IMR-90 (cell line): ENCODE measurements around the gene LTB4R. TPM values are rescaled to one million over a fixed set of nuclear protein-coding genes. Genes with fewer than 3 reads are reported as not detected.

Experiments used
- ATAC-seq: fragments of 200-7000 bp; cut with Tn5 transposase; 2 replicates; pipeline ENCODE4 v1.9.1; 2020; ENCODE audit warnings: low read depth, mild to moderate bottlenecking, moderate library complexity
- BruUV-seq: library from RNA; stranded (reverse); fragments of 400-500 nt; replicated peaks from 2 replicates; lab custom pipeline; 2021; lab: Mats Ljungman, UMichigan
- CTCF ChIA-PET: fragments of 300-600 bp; formaldehyde crosslinking; extraction: SDS; loops from one replicate; lab custom pipeline; 2021; ENCODE audit warnings: antibody characterized with exemption; lab: Yijun Ruan, JAX
- POLR2A ChIA-PET: fragments of 300-600 bp; sonication (Branson Sonifier 250); formaldehyde crosslinking; loops from one replicate; lab custom pipeline; 2022; ENCODE audit warnings: antibody characterized with exemption; ENCODE audit not compliant: unreplicated experiment; lab: Charles Lee
- DNase-seq: peaks from one replicate; pipeline ENCODE4 v3.0.0; 2013
- H2AFZ ChIP-seq: replicated peaks from 2 replicates; pipeline ENCODE3; 2013; ENCODE audit warnings: low read length, mild to moderate bottlenecking; ENCODE audit not compliant: poor library complexity
- H2AK5ac ChIP-seq: 2 replicates; pipeline ENCODE4 v1.6.1; 2013; ENCODE audit warnings: low read depth, low read length, inconsistent platforms
- H2AK9ac ChIP-seq: replicated peaks from 2 replicates; pipeline ENCODE3; 2013; ENCODE audit warnings: mild to moderate bottlenecking, low read depth, low read length, moderate library complexity; ENCODE audit not compliant: poor library complexity
- H2BK120ac ChIP-seq: 2 replicates; pipeline ENCODE4 v1.6.1; 2013; ENCODE audit warnings: low read depth, low read length, inconsistent platforms
- H2BK15ac ChIP-seq: 3 replicates; pipeline ENCODE4 v1.6.1; 2013; ENCODE audit warnings: low read depth, low read length, inconsistent platforms
- H2BK20ac ChIP-seq: 2 replicates; pipeline ENCODE4 v1.6.1; 2013; ENCODE audit warnings: low read depth, mild to moderate bottlenecking, inconsistent platforms, low read length, moderate library complexity
- H2BK5ac ChIP-seq: 2 replicates; pipeline ENCODE4 v1.6.1; 2013; ENCODE audit warnings: mild to moderate bottlenecking, low read depth, low read length, inconsistent platforms; ENCODE audit not compliant: poor library complexity, severe bottlenecking
- H3K14ac ChIP-seq: replicated peaks from 2 replicates; pipeline ENCODE4 v1.6.1; 2013; ENCODE audit warnings: low read depth, low read length, inconsistent platforms
- H3K18ac ChIP-seq: 2 replicates; pipeline ENCODE4 v1.6.1; 2013; ENCODE audit warnings: low read depth, low read length, control low read depth
- H3K23ac ChIP-seq: 2 replicates; pipeline ENCODE4 v1.6.1; 2013; ENCODE audit warnings: low read depth, low read length, inconsistent platforms
- H3K27ac ChIP-seq: 2 replicates; pipeline ENCODE4 v1.5.1; 2013; ENCODE audit warnings: mild to moderate bottlenecking, control low read depth, low read length; ENCODE audit not compliant: insufficient read depth
- H3K27me3 ChIP-seq: 2 replicates; pipeline ENCODE4 v1.6.1; 2013; ENCODE audit warnings: low read length; ENCODE audit not compliant: control insufficient read depth, insufficient read depth
- H3K36me3 ChIP-seq: 2 replicates; pipeline ENCODE4 v1.6.1; 2013; ENCODE audit warnings: low read length, mixed read lengths; ENCODE audit not compliant: control insufficient read depth, insufficient read depth
- H3K4ac ChIP-seq: 2 replicates; pipeline ENCODE4 v1.6.1; 2013; ENCODE audit warnings: low read depth, low read length, inconsistent platforms
- H3K4me1 ChIP-seq: 2 replicates; pipeline ENCODE4 v1.6.1; 2013; ENCODE audit warnings: low read length, mixed read lengths; ENCODE audit not compliant: control insufficient read depth, insufficient read depth
- H3K4me2 ChIP-seq: 2 replicates; pipeline ENCODE4 v1.6.1; 2013; ENCODE audit warnings: low read depth, mild to moderate bottlenecking, control low read depth, low read length, moderate library complexity
- H3K4me3 ChIP-seq: 2 replicates; pipeline ENCODE4 v1.5.1; 2013; ENCODE audit warnings: low read depth, mild to moderate bottlenecking, control low read depth, low read length, moderate library complexity; ENCODE audit not compliant: insufficient read depth
- H3K56ac ChIP-seq: 2 replicates; pipeline ENCODE4 v1.6.1; 2013; ENCODE audit warnings: low read length, inconsistent platforms; ENCODE audit not compliant: insufficient read depth; ENCODE audit errors: extremely low read depth
- H3K79me1 ChIP-seq, 2 experiments: 2 replicates each; pipeline ENCODE4 v1.6.1; 2013; ENCODE audit warnings: low read length in 2 of 2, inconsistent platforms in 1 of 2, low read depth in 1 of 2
- H3K9ac ChIP-seq: 2 replicates; pipeline ENCODE4 v1.6.1; 2013; ENCODE audit warnings: low read depth, low read length, control low read depth
- H3K9me1 ChIP-seq: 2 replicates; pipeline ENCODE4 v1.6.1; 2013; ENCODE audit warnings: low read length, inconsistent platforms; ENCODE audit not compliant: insufficient read depth
- H3K9me3 ChIP-seq: 2 replicates; pipeline ENCODE4 v1.6.1; 2013; ENCODE audit warnings: low read length; ENCODE audit not compliant: control insufficient read depth, insufficient read depth
- H4K20me1 ChIP-seq: 2 replicates; pipeline ENCODE4 v1.6.1; 2013; ENCODE audit warnings: low read length, inconsistent platforms; ENCODE audit not compliant: insufficient read depth
- H4K5ac ChIP-seq: 2 replicates; pipeline ENCODE4 v1.6.1; 2013; ENCODE audit warnings: mild to moderate bottlenecking, low read depth, low read length, control low read depth
- H4K8ac ChIP-seq, 2 experiments: 2 replicates each; pipeline ENCODE4 v1.6.1; 2013; ENCODE audit warnings: low read depth in 2 of 2, low read length in 2 of 2, control low read depth in 1 of 2, inconsistent platforms in 1 of 2
- H4K91ac ChIP-seq: 2 replicates; pipeline ENCODE4 v1.6.1; 2013; ENCODE audit warnings: low read depth, low read length, inconsistent platforms; ENCODE audit not compliant: insufficient read depth
- BHLHE40 ChIP-seq: fragments of 150-350 bp; IDR thresholded peaks from 2 replicates; pipeline ENCODE4 v1.6.1; 2016; ENCODE audit warnings: mild to moderate bottlenecking, low read depth, low read length
- CEBPB ChIP-seq: IDR thresholded peaks from 2 replicates; pipeline ENCODE4 v1.6.1; 2012; ENCODE audit warnings: low read depth, low read length, improper control_type of control experiment
- CHD1 ChIP-seq: IDR thresholded peaks from 2 replicates; pipeline ENCODE4 v1.6.1; 2012; ENCODE audit warnings: low read depth, low read length, improper control_type of control experiment
- CTCF ChIP-seq: conservative IDR thresholded peaks from 2 replicates; pipeline ENCODE4 v1.5.1; 2012; ENCODE audit warnings: mild to moderate bottlenecking, low read depth, low read length, improper control_type of control experiment
- FOS ChIP-seq: fragments of 150-350 bp; IDR thresholded peaks from 2 replicates; pipeline ENCODE4 v1.6.1; 2016; ENCODE audit warnings: low read depth, low read length
- MAFK ChIP-seq: IDR thresholded peaks from 2 replicates; pipeline ENCODE4 v1.6.1; 2012; ENCODE audit warnings: low read depth, low read length, improper control_type of control experiment
- MAZ ChIP-seq: IDR thresholded peaks from 2 replicates; pipeline ENCODE4 v1.6.1; 2012; ENCODE audit warnings: low read depth, mild to moderate bottlenecking, low read length, improper control_type of control experiment, moderate library complexity, borderline replicate concordance
- MXI1 ChIP-seq: IDR thresholded peaks from 2 replicates; pipeline ENCODE4 v1.6.1; 2012; ENCODE audit warnings: low read depth, mild to moderate bottlenecking, low read length, moderate library complexity, borderline replicate concordance
- NFE2L2 ChIP-seq: fragments of 150-350 bp; IDR thresholded peaks from 2 replicates; pipeline ENCODE4 v1.6.1; 2016; ENCODE audit warnings: low read depth, mild to moderate bottlenecking, low read length
- POLR2A ChIP-seq: IDR thresholded peaks from 2 replicates; pipeline ENCODE4 v1.6.1; 2012; ENCODE audit warnings: mild to moderate bottlenecking, low read depth, low read length
- RAD21 ChIP-seq: IDR thresholded peaks from 2 replicates; pipeline ENCODE4 v1.6.1; 2012; ENCODE audit warnings: low read length, improper control_type of control experiment
- RCOR1 ChIP-seq: IDR thresholded peaks from 2 replicates; pipeline ENCODE4 v1.6.1; 2012; ENCODE audit warnings: mild to moderate bottlenecking, low read length, improper control_type of control experiment; ENCODE audit not compliant: insufficient replicate concordance
- RFX5 ChIP-seq: IDR thresholded peaks from 2 replicates; pipeline ENCODE4 v1.8.0; 2012; ENCODE audit warnings: low read depth, mild to moderate bottlenecking, low read length, moderate library complexity
- SMC3 ChIP-seq: fragments of 150-350 bp; IDR thresholded peaks from 2 replicates; pipeline ENCODE4 v1.6.1; 2016; ENCODE audit warnings: low read depth, mild to moderate bottlenecking, antibody characterized with exemption, low read length, moderate library complexity
- USF2 ChIP-seq: fragments of 150-350 bp; IDR thresholded peaks from 2 replicates; pipeline ENCODE4 v1.6.1; 2017; ENCODE audit warnings: mild to moderate bottlenecking, antibody characterized with exemption, low read length, low read depth
- WGBS, 2 experiments: methylation state at CpG; one replicate each; pipeline versions ENCODE4 v1.1.5 to v1.1.7; 2013; ENCODE audit warnings: missing lambda C conversion rate in 2 of 2; ENCODE audit not compliant: insufficient read length in 1 of 2; ENCODE audit errors: extremely low coverage in 2 of 2; 5-methylcytosine and 5-hydroxymethylcytosine counted together
- dilution Hi-C: fragments of 300-500 bp; cut with HindIII; formaldehyde crosslinking; loops from one replicate; pipeline ENCODE4 v1.14.3; 2018; ENCODE audit warnings: low sequenced_read_pairs; ENCODE audit not compliant: unreplicated experiment
- in situ Hi-C: fragments of 300-500 bp; cut with MboI; formaldehyde crosslinking; loops from 3 replicates; pipeline ENCODE4 v1.14.3; 2019; ENCODE audit warnings: low sequenced_read_pairs, inconsistent platforms, mixed read lengths
- intact Hi-C: fragments of 100-400 bp; cut with micrococcal nuclease; formaldehyde crosslinking; loops from 2 replicates; pipeline ENCODE4 v1.10.0; 2022
- polyA plus RNA-seq, 3 experiments: library from polyadenylated mRNA; depleted of rRNA; stranded (reverse); fragments of >200 nt; gene quantifications; 2 replicates each; pipeline ENCODE4 v1.2.3, GENCODE V29; 2012; ENCODE audit warnings: low replicate concordance in 1 of 3
- total RNA-seq: library from RNA; depleted of rRNA; stranded (reverse); fragments of >200 nt; gene quantifications from 2 replicates; pipeline ENCODE4 v1.2.3, GENCODE V29; 2012

LTB4R gene
- total and polyA plus RNA-seq, 2 of the 4 experiments (the other 2 are of a cell fraction), result 0.18 to 2.3 TPM

GRCh38 chr14:24335461-24336171 is 24.3 kb downstream of the LTB4R start:
- ATAC-seq, result no peak
- no peak overlapping the region for H4K91ac ChIP-seq
- no peak overlapping the region for H3K56ac ChIP-seq
- no peak overlapping the region for H3K23ac ChIP-seq
- no peak overlapping the region for H2BK120ac ChIP-seq
- H3K79me1 ChIP-seq, result no peaks in the 10 kb centered on the region
- no peak overlapping the region for H3K4me2 ChIP-seq
- H4K5ac ChIP-seq, result no peak overlapping the region
- no peak overlapping the region for H3K18ac ChIP-seq
- no CpG with 5 or more reads among the region's 12 CpGs for WGBS, 2 experiments
- H4K20me1 ChIP-seq, result no peaks in the 10 kb centered on the region
- peaks cover 75% of the 10 kb centered on the region for H3K27me3 ChIP-seq
- no peak overlapping the region for H2BK20ac ChIP-seq
- H3K36me3 ChIP-seq, result no peaks in the 10 kb centered on the region
- no peak overlapping the region for H3K27ac ChIP-seq
- dilution Hi-C loops, result no loop called here
- POLR2A ChIA-PET, result interaction anchor here (0.6 kb wide), 1 partner anchor 99 kb away, joined by 3 read pairs; no protein-coding TSS in a partner anchor
- intact Hi-C loops, result no loop called here
- H4K8ac ChIP-seq, result no peak overlapping the region
- H2AK5ac ChIP-seq, result 0 out of 2 replicates have a peak overlapping the region, but pooled peaks have one; percentile 16
- no peak overlapping the region for H2AK9ac ChIP-seq
- no peaks in the 10 kb centered on the region; the same call in 1 of the 2 replicates for H3K9me3 ChIP-seq
- in situ Hi-C loops, result no loop called here
- H2AFZ ChIP-seq, result no peak overlapping the region
- no peak overlapping the region for H3K9ac ChIP-seq
- no peak overlapping the region for H3K14ac ChIP-seq
- CTCF ChIA-PET, result interaction anchor here (0.9 to 1.0 kb wide), 2 partner anchors 96 kb away, joined by 3 read pairs; no protein-coding TSS in a partner anchor
- H3K4me1 ChIP-seq, result peaks cover 3% of the 10 kb centered on the region; the same call in 1 of the 2 replicates
- no peak overlapping the region for H2BK15ac ChIP-seq
- no peaks in the 10 kb centered on the region for H3K9me1 ChIP-seq
- no peak overlapping the region for H3K4ac ChIP-seq
- DNase-seq, result no peak
- no TSS peak for BruUV-seq
- H3K4me3 ChIP-seq, result no peak overlapping the region
- H2BK5ac ChIP-seq, result no peak overlapping the region
- TF ChIP-seq RFX5, result no peak
- no peak for TF ChIP-seq RCOR1
- TF ChIP-seq BHLHE40, result no peak
- TF ChIP-seq MAZ, result no peak
- no peak for TF ChIP-seq NFE2L2
- no peak for TF ChIP-seq POLR2A
- no peak for TF ChIP-seq SMC3
- TF ChIP-seq FOS, result no peak
- TF ChIP-seq RAD21, result no peak
- no peak for TF ChIP-seq MAFK
- TF ChIP-seq CHD1, result no peak
- no peak for TF ChIP-seq MXI1
- TF ChIP-seq USF2, result no peak
- no peak for TF ChIP-seq CTCF
- TF ChIP-seq CEBPB, result no peak
